ENCODE data around the gene BDKRB1.
A peak's percentile ranks its signal among the peaks of the same experiment; 100 is the strongest.

The BDKRB1 gene

DNA sequence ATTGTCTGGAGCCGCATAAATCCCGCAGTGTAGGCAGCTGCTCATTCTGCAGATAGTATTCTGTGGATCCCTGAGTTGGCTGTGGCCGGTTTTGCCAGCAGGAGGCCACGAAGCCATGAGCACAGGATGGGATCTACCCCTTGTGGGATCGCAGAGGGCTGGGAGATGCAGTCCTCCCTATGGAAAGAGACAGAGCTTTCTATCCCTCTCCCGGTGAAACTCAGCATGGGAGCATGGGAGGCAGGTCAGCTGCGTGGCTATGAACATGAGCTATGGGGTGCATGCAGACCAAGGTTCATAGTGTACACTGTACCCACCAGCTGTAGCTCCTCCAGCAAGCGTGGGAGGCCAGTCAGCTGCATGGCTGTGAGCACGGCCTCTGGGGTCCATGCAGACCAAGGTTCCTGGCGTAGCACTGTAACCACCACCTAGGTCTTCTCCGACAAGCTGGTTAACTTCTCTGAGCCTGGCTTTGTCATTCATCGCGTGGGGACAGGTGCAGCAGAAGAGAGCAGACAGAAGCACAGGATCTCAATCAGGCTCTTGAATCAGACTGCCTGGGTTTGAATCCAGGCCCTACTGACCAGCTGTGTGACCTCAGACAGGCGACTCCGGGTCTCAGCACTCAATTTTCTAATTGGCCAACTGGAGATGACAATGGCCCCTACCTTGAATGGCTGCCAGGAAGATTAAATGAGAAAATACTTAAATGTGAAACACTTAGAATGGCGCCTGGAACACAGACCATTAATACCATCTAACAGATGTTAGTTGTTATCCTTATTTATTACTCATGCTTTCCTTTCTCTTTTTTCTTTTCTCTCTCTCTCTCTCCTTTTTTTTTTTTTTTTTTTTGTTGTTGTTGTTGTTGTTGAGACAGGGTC lies 6.0 kb downstream of the BDKRB1 start:
- no peak for DNase-seq (ENCODE audit: low read depth)

DNA sequence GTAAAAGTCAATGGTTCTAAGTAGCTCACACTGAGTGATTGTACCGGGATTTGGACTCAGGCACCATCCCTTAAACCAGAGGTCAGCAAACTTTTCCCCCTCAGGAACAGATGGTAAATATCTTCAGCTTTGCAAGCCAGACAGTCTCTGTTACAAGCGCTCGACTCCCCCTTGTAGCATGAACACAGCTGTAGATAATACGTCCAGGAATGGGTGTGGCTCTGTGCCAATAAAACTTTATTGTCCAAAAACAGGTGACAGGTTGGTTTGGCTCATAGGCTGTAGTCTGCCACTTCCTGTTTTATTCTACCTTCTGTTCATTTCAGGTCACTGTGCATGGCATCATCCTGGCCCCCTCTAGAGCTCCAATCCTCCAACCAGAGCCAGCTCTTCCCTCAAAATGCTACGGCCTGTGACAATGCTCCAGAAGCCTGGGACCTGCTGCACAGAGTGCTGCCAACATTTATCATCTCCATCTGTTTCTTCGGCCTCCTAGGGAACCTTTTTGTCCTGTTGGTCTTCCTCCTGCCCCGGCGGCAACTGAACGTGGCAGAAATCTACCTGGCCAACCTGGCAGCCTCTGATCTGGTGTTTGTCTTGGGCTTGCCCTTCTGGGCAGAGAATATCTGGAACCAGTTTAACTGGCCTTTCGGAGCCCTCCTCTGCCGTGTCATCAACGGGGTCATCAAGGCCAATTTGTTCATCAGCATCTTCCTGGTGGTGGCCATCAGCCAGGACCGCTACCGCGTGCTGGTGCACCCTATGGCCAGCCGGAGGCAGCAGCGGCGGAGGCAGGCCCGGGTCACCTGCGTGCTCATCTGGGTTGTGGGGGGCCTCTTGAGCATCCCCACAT lies 7.6 kb downstream of the BDKRB1 start:
- no peak for DNase-seq (ENCODE audit: low read depth)

GRCh38 chr14:96264200-96264553 lies 8.2 kb downstream of the BDKRB1 start:
- no peak for DNase-seq (ENCODE audit: low read depth)

GRCh38 chr14:96264853-96265252 lies 8.8 kb downstream of the BDKRB1 start:
- DNase-seq (ENCODE audit: low read depth), result no peak

DNA sequence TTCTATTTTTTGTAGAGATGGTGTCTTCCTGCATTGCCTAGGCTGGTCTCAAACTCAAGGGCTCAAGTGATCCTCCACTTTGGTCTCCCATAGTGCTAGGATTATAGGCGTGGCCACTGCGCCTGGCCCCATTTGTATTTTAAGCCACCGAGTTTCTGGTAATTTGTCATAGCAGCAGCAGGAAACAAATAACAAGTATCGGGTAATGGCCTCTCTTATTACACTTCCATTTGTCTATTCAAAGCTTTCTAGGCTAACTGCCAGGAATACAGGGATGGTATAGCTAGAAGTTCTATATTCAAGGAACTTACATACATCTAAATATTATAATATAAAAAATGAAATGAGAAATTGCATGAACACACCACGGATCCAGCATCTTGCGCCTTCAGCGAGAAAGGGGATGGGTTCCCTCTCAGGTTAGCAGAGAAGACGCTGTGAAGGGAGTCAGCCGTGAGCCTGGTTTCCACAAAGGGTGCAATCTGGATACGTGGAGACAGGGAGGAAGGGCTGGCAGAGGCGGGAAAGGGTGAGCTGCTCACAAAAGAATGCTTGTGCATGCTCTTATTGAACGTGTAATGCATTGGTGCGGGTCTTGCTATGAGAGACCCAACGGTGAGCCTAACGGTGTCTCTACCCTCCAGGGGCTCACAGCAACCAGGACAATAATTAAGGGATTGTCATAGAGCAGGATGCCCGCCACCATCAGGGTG lies 9.5 kb downstream of the BDKRB1 start:
- DNase-seq (ENCODE audit: low read depth), result no peak

DNA sequence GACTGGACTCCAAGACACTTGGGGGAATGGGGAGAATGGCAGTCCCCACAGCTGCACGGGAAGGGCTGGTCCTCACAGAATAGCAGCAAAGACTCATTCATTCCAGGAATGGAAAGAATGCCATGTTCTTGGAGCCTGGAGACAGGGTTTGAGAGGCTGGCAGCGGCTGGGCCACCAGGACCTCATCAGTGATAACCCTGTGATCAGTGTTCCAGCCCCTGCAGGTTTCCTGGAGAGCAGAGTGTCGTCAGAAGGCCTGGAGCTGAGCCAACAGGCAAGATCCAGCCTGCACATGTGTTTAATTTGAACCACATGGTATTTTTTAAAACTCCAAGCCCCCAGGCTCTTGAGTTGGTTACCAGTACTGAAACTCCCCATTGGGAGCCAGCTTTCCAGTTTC lies 11.3 kb downstream of the BDKRB1 start:
- DNase-seq (ENCODE audit: low read depth), result no peak

- DNase-seq (ENCODE audit: low read depth), result no peak
Observed at GRCh38 chr14:96267916-96268315, 11.9 kb downstream of the BDKRB1 start.

GRCh38 chr14:96268431-96269358 lies 12.7 kb downstream of the BDKRB1 start:
- DNase-seq (ENCODE audit: low read depth), result no peak

DNA sequence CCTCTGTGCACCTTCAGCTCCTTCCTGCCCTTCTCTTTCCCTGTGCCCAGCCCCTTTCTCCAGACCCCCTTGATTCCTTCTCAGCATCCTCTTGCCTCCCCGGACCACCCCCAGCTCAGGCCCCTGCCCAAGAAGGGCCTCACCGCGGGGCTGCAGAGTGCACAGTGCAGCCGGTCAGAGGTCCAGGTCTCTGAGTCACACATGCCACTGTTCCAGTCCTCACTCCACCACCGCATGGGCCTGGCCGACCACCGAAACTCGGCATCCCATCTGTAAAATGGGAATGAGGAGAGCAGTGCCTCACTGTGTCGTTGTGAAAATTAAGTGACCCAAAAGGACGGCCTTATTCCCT lies 13.3 kb downstream of the BDKRB1 start:
- no peak for DNase-seq (ENCODE audit: low read depth)

DNA sequence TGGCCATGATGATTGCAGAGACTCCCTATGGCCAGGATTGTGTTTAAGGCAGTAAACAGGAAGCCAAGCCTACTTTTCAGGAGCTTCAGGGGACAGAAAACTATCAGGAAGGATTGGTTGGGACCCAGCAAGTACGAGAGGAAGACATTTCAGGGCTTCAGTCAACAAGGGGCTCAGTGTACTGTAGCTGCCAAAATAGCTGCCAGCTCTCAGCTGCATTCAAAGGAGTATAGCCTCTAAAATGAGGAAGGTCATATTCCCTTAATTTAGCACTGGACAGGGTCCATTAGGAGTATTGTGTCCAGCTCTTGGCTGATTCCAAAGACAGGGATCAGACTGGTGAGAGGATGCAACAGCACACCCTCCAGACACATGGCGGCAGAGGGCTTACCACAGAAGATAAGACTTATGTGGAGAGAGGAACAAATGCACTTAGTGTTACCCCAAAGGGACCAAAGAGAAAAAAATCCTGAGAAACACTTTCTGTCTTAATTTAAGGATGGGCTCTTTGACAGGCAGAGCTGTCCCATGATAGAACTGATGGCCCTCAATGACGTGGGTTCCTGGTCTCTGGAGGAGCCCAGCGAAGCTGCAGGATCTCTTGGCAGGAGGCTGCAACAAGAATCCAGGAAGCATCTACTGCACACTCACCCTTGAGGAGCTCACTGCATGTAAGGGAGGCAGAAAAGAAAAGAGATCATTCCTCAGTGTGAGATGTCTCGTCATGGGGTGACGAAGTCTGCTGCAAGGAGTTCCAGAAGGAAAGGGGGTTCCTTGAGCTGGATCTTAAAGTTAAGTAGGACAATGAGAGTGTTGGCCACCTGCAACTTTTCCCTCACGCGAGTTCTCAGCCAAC lies 14.8 kb downstream of the BDKRB1 start:
- DNase-seq (ENCODE audit: low read depth), result no peak

GRCh38 chr14:96271421-96271762 lies 15.4 kb downstream of the BDKRB1 start:
- DNase-seq (ENCODE audit: low read depth), result no peak

DNA sequence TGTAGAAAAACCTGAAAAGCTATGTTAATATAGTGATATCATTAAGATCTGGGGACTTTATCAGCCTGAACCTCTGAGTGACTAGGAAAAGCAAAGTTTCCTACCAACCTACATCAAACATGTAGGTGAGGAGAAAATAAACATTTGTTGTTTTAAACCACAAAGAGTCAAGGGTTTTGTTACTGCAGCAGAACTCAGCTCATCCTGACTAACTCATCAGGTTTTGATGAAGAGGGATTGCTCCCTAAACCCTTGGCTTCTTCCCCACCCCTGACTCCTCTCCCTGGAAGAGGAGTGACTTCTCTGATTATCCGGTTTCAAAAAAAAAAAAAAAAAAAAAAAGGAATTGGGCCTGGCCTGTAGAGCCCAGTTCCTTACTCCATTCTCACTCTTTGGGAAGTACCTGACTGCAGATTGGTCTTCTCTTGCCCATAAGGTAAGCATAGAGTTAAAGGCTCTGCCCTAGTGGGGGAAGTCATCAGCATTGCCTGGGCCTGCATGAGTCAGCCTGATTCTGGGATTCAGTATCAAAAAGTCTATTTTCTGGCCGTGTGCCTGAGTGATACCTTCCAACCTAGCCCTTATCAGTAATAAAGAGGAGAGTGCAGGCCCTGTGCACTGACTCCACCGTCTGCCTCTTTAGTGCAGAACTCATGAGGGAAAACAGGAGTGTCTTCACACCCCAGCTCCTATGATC lies 16.9 kb downstream of the BDKRB1 start:
- DNase-seq (ENCODE audit: low read depth), result no peak

GRCh38 chr14:96273629-96274028 lies 17.6 kb downstream of the BDKRB1 start:
- DNase-seq (ENCODE audit: low read depth), result no peak

DNA sequence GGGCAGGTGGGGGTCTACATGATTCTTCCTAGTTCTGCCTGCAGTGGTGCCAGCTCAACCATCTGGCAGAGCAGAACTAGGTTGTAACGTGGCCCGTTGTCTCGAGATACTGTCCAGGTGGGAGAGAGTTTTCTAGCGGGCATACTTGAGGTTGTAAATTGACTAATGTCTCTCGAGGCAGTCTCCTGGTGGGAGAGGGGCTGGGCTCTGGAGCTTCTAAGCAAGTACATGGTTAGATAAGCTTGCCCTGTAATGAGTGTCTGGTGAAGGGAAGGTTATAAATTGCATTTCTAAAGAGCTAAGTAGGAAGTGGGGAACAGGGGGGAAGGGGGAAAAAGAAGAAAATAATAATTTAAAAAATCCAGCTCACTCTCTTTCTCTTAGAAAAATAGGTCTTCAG lies 18.1 kb downstream of the BDKRB1 start:
- no peak for DNase-seq (ENCODE audit: low read depth)

DNA sequence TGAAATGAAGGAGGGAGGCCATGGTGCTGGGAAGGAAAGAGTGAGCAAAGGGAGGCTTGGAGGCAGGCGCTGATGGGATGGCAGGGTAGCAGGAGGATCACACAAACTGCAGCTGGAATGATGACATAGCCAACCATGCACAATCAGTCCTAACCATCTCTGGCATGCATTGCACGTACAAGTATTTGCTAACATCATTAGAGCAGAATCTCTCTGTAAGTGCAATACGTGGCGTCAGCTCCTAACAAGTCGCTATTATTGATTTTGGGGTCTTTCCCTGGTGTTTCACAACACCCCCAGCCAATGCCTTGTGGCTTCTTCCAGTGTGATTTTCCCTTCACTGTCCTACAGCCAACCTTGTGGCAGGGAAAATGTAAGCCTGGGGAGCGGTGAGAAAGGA lies 18.5 kb downstream of the BDKRB1 start:
- DNase-seq (ENCODE audit: low read depth), result no peak

DNA sequence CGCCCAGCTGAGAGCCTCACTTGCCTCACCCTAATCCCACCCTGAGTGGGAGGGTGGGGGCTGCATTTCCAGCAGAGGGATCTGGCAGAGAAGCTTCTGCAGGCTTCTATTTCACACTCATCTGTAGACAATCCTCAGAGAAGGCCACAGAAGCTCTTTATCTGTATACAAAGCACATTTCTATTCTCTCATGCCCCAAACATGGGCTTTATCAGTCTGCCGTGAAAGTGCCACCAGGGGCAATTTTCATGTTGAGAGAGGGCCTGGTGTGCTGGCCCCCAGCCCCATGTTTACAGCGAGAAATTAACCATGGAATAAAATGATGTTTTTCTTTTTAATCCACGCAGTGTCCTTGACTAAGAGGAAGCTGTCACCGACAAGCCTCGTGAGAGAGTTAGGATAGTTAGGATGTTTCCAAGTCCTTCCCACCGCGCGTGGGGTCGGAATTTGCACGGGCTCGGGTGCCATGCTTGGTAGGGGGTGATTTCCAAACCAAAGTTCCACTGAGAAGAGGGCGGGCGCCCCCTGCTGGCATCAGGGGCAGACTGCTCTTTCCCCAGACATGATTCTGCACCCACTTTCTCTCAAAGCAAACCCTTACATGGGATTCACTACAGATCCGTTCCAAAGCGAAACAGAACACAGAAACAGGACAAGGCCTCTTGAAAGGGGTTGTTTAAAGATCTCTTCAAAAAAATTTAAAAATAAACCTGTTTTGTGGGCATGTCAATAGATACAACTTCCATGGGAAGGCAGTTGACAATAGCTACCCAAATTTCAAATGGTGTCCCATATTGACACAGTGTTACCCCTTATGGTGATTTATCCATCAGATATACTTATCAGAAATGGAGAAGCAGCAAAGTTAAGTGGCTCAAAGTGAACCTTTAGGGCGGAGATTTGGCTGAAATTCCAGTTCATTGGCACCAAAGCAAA lies 19.4 kb downstream of the BDKRB1 start:
- DNase-seq (ENCODE audit: low read depth), result peak; percentile 69

DNA sequence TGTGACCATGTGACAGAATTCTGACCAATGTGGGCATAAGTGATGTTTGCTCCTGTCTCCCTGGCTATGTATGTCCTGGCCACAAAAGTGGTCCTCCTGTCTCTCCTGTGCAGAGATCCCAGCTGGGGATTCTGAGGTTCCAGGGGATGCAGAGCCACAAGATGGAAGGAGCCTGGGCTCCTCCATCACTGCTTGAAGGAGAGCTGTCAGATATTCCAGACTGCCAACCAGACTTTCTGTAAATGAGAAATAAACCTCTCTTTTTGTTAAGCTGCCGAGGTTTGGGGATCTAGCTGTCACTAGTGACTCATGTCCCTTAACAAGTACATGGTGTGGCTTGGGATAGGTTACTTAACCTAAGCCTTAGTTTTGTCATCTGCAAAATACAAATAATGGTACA lies 21.9 kb downstream of the BDKRB1 start:
- no peak for DNase-seq (ENCODE audit: low read depth)

DNA sequence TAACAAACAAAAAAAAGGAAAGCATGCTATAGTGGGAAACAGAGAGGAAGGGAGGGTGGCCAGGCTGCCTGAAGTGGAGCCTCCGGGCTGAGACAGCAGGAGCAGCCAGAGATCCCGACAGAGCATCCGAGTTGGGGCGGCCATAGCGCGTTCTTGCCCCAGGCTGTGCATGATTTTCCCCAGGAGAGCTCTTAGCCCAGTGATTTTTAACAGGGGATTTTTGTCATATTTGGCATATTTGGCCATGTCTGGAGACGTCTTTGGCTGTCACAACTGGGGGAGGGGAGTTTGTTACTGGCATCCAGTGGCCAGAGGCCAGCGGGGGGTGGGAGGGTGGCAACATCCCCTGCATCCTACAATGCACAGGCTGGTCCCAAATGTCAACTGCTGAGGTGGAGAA lies 23.6 kb downstream of the BDKRB1 start:
- no peak for DNase-seq (ENCODE audit: low read depth)

DNA sequence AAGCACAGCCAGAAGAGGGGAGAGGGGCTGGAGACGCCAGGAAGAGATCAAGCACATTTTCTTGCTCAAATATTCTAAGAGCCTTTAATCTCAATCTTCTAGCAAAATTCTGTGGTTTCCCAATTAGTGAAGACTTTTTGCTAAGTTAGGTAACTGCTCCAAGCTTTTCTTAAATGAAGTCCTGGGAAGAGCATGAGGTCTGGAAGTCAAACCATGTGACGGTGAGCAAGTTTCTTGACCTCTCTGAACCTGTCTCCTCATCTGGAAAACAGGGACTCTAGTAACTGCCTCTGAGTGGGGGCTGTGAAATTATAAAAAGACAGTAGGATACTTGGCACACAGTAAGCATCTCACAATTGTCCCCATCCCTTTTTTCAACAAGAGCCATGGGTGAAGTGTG lies 24.1 kb downstream of the BDKRB1 start:
- DNase-seq (ENCODE audit: low read depth), result no peak

All from activated T-cell treated with anti-CD3 and anti-CD28 coated beads for 1 hour (primary cell).